ENCODE data around the gene UMODL1. TPM values are rescaled to one million over a fixed set of nuclear protein-coding genes. Genes with fewer than 3 reads are reported as not detected.
A peak's percentile ranks its signal among the peaks of the same experiment; 100 is the strongest.

UMODL1 gene
- total and polyA plus RNA-seq, 5 donors from 2014 or later: 0.05 to 0.35 (median 0.07) TPM; not detected in 1

DNA sequence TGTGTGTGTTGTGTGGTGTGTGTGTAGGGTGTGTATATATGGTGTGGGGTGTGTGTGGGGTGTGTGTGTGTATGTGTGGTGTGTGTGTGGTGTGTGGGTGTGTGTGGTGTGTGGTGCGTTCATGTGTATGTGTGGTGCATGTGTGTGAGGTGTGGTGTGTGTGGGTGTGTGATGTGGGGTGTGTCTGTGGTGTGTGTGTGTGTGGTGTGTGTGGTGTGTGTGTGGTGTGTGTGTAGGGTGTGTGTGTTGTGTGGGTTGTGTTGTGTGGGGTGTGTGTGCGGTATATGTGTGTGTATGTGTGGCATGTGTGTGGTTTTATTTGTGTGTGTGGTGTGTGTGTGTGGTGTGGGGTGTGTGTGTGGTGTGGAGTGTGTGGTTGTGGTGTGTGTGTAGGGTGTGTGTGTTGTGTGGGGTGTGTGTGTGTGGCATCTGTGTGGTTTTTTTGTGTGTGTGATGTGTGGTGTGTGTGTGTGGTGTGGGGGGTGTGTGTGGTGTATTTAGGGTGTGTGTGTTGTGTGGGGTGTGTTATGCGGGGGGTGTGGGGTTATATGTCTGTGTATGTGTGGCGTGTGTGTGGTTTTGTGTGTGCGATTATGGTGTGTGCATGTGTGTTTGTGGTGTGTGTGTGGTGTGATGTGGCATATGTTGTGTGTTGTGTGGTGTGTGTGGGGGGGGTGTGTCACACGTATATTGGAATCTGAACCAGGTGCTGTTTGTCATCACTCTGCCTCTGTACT, 43.9 kb upstream of the UMODL1 start:
- peaks cover 0 to 4% (median 0%) of the 10 kb centered on the region in 4 donors for H3K4me1 Mint-ChIP-seq
- no peaks in the 10 kb centered on the region for H3K9me3 ChIP-seq (ENCODE audit: control insufficient read depth in 2 of 2, low read length in 2 of 2)
- H3K27me3 Mint-ChIP-seq: peaks cover 19% of the 10 kb centered on the region
- no peak overlapping the region for H3K4me3 ChIP-seq (ENCODE audit: low read depth, low read length)
- no peak overlapping the region for H3K4me3 Mint-ChIP-seq
- no peaks in the 10 kb centered on the region for H3K36me3 Mint-ChIP-seq
- H3K27ac Mint-ChIP-seq: no peak overlapping the region
- H3K36me3 ChIP-seq (ENCODE audit: control insufficient read depth, insufficient read depth, low read length): no peaks in the 10 kb centered on the region
- H3K27ac ChIP-seq (ENCODE audit: insufficient read depth, low read length, poor library complexity, severe bottlenecking): no peak overlapping the region
- H3K27me3 ChIP-seq (ENCODE audit: control insufficient read depth, insufficient read depth, low read length): no peaks in the 10 kb centered on the region
- no peak for DNase-seq
- ATAC-seq (ENCODE audit: low read depth in 2 of 2): no peak
- H3K4me1 ChIP-seq (ENCODE audit: control insufficient read depth, insufficient read depth, low read length, poor library complexity, severe bottlenecking): no peaks in the 10 kb centered on the region
- no peaks in the 10 kb centered on the region for H3K9me3 Mint-ChIP-seq

- Histone ChIP-seq H3K4me1 (ENCODE audit: control insufficient read depth, insufficient read depth, low read length, poor library complexity, severe bottlenecking) (no peaks in the 10 kb centered on the region), H3K27ac (ENCODE audit: insufficient read depth, low read length, poor library complexity, severe bottlenecking) (no peak overlapping the region), H3K27me3 (ENCODE audit: control insufficient read depth, insufficient read depth, low read length) (no peaks in the 10 kb centered on the region), H3K4me3 (ENCODE audit: low read depth, low read length) (no peak overlapping the region), H3K36me3 (ENCODE audit: control insufficient read depth, insufficient read depth, low read length) (no peaks in the 10 kb centered on the region), H3K9me3 (ENCODE audit: control insufficient read depth in 2 of 2, low read length in 2 of 2) (no peaks in the 10 kb centered on the region)
- Mint-ChIP-seq H3K4me1 (peaks cover 0 to 4% (median 0%) of the 10 kb centered on the region in 4 donors), H3K4me3 (no peak overlapping the region), H3K36me3 (no peaks in the 10 kb centered on the region), H3K27ac (peak overlapping the region in 2 of 3 donors; percentile 43 to 79), H3K9me3 (no peaks in the 10 kb centered on the region), H3K27me3 (peaks cover 16% of the 10 kb centered on the region)
- ATAC-seq (ENCODE audit: low read depth in 2 of 2) (no peak), DNase-seq (no peak)
Observed at GRCh38 chr21:42027822-42028765, 43.0 kb upstream of the UMODL1 start.

DNA sequence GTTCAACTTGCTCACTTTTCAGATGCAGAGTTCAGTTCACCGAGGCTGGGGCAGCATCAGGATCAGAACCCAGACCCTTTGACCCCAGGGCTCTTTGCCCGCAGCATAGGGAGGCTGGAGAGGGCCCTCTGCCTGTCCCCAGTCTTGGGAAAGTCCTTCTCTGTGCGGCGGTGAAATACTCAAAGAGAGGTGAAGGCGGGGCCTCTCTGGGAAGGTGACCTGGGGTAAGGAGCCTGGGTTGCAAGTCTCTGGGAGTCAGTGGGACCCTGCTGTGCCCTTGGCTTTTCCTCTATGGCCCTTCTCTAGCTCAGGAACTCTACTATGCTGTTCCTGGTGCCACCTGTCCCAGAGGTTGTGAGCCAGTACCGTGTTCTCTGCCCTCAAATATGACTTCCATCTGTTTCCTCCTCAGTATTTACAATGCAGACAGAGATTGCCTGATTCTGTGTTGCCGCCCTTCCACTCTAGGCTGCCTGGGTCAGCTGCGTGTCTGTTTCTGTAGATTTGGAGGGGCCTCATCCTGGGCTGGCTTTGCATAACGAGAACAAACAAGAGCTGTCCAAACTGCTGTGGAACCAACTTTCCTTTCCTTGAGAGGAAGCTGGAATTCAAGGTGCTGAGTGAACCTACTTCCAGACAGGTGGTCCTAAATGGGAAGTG, 42.2 kb upstream of the UMODL1 start:
- no peaks in the 10 kb centered on the region for H3K36me3 ChIP-seq (ENCODE audit: control insufficient read depth, insufficient read depth, low read length)
- no peaks in the 10 kb centered on the region for H3K9me3 ChIP-seq (ENCODE audit: control insufficient read depth in 2 of 2, low read length in 2 of 2)
- peaks cover 0 to 4% (median 0%) of the 10 kb centered on the region in 4 donors for H3K4me1 Mint-ChIP-seq
- DNase-seq (no peak), ATAC-seq (ENCODE audit: low read depth in 2 of 2) (no peak)
- no peak overlapping the region for H3K4me3 ChIP-seq (ENCODE audit: low read depth, low read length)
- no peak overlapping the region for H3K4me3 Mint-ChIP-seq
- peaks cover 10% of the 10 kb centered on the region for H3K27me3 Mint-ChIP-seq
- no peaks in the 10 kb centered on the region for H3K36me3 Mint-ChIP-seq
- no peaks in the 10 kb centered on the region for H3K4me1 ChIP-seq (ENCODE audit: control insufficient read depth, insufficient read depth, low read length, poor library complexity, severe bottlenecking)
- H3K27me3 ChIP-seq (ENCODE audit: control insufficient read depth, insufficient read depth, low read length): no peaks in the 10 kb centered on the region
- H3K27ac Mint-ChIP-seq: peak overlapping the region in 1 of 3 donors; percentile 57
- no peaks in the 10 kb centered on the region for H3K9me3 Mint-ChIP-seq
- no peak overlapping the region for H3K27ac ChIP-seq (ENCODE audit: insufficient read depth, low read length, poor library complexity, severe bottlenecking)

GRCh38 chr21:42030311-42030710, 40.8 kb upstream of the UMODL1 start:
- Mint-ChIP-seq H3K4me3 (no peak overlapping the region), H3K27ac (no peak overlapping the region), H3K36me3 (no peaks in the 10 kb centered on the region), H3K4me1 (peaks cover 0 to 4% (median 0%) of the 10 kb centered on the region in 4 donors), H3K27me3 (peaks cover 4% of the 10 kb centered on the region), H3K9me3 (no peaks in the 10 kb centered on the region)
- no peak for DNase-seq
- no peaks in the 10 kb centered on the region for H3K27me3 ChIP-seq (ENCODE audit: control insufficient read depth, insufficient read depth, low read length)
- no peaks in the 10 kb centered on the region for H3K36me3 ChIP-seq (ENCODE audit: control insufficient read depth, insufficient read depth, low read length)
- no peak overlapping the region for H3K27ac ChIP-seq (ENCODE audit: insufficient read depth, low read length, poor library complexity, severe bottlenecking)
- no peak for ATAC-seq (ENCODE audit: low read depth in 2 of 2)
- no peak overlapping the region for H3K4me3 ChIP-seq (ENCODE audit: low read depth, low read length)
- no peaks in the 10 kb centered on the region for H3K9me3 ChIP-seq (ENCODE audit: control insufficient read depth in 2 of 2, low read length in 2 of 2)
- no peaks in the 10 kb centered on the region for H3K4me1 ChIP-seq (ENCODE audit: control insufficient read depth, insufficient read depth, low read length, poor library complexity, severe bottlenecking)

GRCh38 chr21:42031241-42031640, 39.9 kb upstream of the UMODL1 start:
- DNase-seq (no peak), ATAC-seq (ENCODE audit: low read depth in 2 of 2) (no peak)
- Histone ChIP-seq H3K27me3 (ENCODE audit: control insufficient read depth, insufficient read depth, low read length) (no peaks in the 10 kb centered on the region), H3K9me3 (ENCODE audit: control insufficient read depth in 2 of 2, low read length in 2 of 2) (no peaks in the 10 kb centered on the region), H3K27ac (ENCODE audit: insufficient read depth, low read length, poor library complexity, severe bottlenecking) (no peak overlapping the region), H3K36me3 (ENCODE audit: control insufficient read depth, insufficient read depth, low read length) (no peaks in the 10 kb centered on the region), H3K4me3 (ENCODE audit: low read depth, low read length) (no peak overlapping the region), H3K4me1 (ENCODE audit: control insufficient read depth, insufficient read depth, low read length, poor library complexity, severe bottlenecking) (no peaks in the 10 kb centered on the region)
- H3K4me3 Mint-ChIP-seq: no peak overlapping the region
- peaks cover 0 to 4% (median under 1%) of the 10 kb centered on the region in 4 donors for H3K4me1 Mint-ChIP-seq
- H3K9me3 Mint-ChIP-seq: no peaks in the 10 kb centered on the region
- peaks cover 4% of the 10 kb centered on the region for H3K27me3 Mint-ChIP-seq
- peak overlapping the region in 1 of 3 donors; percentile 38 for H3K27ac Mint-ChIP-seq
- H3K36me3 Mint-ChIP-seq: no peaks in the 10 kb centered on the region

DNA sequence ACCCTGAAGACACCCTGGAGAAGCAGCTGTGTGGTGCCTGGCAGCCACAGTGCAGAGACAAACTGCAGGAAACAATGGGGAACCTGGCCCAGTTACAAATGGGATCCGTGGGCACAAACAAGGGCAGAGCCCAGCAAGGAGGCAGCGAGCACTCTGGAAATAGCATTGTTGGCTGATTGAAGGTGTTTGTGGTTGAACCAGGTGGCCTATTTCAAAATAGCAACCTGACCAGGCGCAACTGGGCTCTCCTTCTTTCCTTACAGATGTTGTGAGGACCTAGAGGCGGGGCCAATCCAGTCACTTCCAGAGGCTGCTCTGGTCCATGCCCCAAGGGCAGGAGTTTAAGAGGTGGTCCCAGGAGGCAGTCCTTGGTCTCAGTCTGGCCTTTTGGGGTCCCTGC, 39.3 kb upstream of the UMODL1 start:
- H3K4me1 ChIP-seq (ENCODE audit: control insufficient read depth, insufficient read depth, low read length, poor library complexity, severe bottlenecking): no peaks in the 10 kb centered on the region
- H3K27me3 ChIP-seq (ENCODE audit: control insufficient read depth, insufficient read depth, low read length): no peaks in the 10 kb centered on the region
- Mint-ChIP-seq H3K4me1 (peaks cover 0 to 2% (median 0%) of the 10 kb centered on the region in 4 donors), H3K36me3 (no peaks in the 10 kb centered on the region), H3K27me3 (peaks cover 4% of the 10 kb centered on the region), H3K9me3 (peaks cover 0 to 2% (median 0%) of the 10 kb centered on the region in 7 donors), H3K27ac (no peak overlapping the region), H3K4me3 (no peak overlapping the region)
- H3K36me3 ChIP-seq (ENCODE audit: control insufficient read depth, insufficient read depth, low read length): no peaks in the 10 kb centered on the region
- H3K4me3 ChIP-seq (ENCODE audit: low read depth, low read length): no peak overlapping the region
- ATAC-seq (ENCODE audit: low read depth in 2 of 2) (no peak), DNase-seq (no peak)
- H3K9me3 ChIP-seq (ENCODE audit: control insufficient read depth in 2 of 2, low read length in 2 of 2): no peaks in the 10 kb centered on the region
- H3K27ac ChIP-seq (ENCODE audit: insufficient read depth, low read length, poor library complexity, severe bottlenecking): no peak overlapping the region

GRCh38 chr21:42032266-42032665, 38.9 kb upstream of the UMODL1 start:
- DNase-seq (no peak), ATAC-seq (ENCODE audit: low read depth in 2 of 2) (no peak)
- Mint-ChIP-seq H3K9me3 (peaks cover 0 to 4% (median 0%) of the 10 kb centered on the region in 7 donors), H3K4me1 (peaks cover 0 to 2% (median 0%) of the 10 kb centered on the region in 4 donors), H3K27ac (no peak overlapping the region), H3K27me3 (peaks cover 4% of the 10 kb centered on the region), H3K4me3 (no peak overlapping the region), H3K36me3 (no peaks in the 10 kb centered on the region)
- Histone ChIP-seq H3K4me1 (ENCODE audit: control insufficient read depth, insufficient read depth, low read length, poor library complexity, severe bottlenecking) (no peaks in the 10 kb centered on the region), H3K27me3 (ENCODE audit: control insufficient read depth, insufficient read depth, low read length) (no peaks in the 10 kb centered on the region), H3K36me3 (ENCODE audit: control insufficient read depth, insufficient read depth, low read length) (no peaks in the 10 kb centered on the region), H3K4me3 (ENCODE audit: low read depth, low read length) (no peak overlapping the region), H3K9me3 (ENCODE audit: control insufficient read depth in 2 of 2, low read length in 2 of 2) (no peaks in the 10 kb centered on the region), H3K27ac (ENCODE audit: insufficient read depth, low read length, poor library complexity, severe bottlenecking) (no peak overlapping the region)
